Measurements from ENCODE around the gene ACP1.

ACP1 gene

GRCh38 chr2:228518-229278, 36.0 kb upstream of the ACP1 start:
- CTCF ChIA-PET, result interaction anchor here (1.1 kb wide), 1 partner anchor 17 kb away, joined by 3 read pairs; no protein-coding TSS in a partner anchor
- TF ChIP-seq, protein P1, sequence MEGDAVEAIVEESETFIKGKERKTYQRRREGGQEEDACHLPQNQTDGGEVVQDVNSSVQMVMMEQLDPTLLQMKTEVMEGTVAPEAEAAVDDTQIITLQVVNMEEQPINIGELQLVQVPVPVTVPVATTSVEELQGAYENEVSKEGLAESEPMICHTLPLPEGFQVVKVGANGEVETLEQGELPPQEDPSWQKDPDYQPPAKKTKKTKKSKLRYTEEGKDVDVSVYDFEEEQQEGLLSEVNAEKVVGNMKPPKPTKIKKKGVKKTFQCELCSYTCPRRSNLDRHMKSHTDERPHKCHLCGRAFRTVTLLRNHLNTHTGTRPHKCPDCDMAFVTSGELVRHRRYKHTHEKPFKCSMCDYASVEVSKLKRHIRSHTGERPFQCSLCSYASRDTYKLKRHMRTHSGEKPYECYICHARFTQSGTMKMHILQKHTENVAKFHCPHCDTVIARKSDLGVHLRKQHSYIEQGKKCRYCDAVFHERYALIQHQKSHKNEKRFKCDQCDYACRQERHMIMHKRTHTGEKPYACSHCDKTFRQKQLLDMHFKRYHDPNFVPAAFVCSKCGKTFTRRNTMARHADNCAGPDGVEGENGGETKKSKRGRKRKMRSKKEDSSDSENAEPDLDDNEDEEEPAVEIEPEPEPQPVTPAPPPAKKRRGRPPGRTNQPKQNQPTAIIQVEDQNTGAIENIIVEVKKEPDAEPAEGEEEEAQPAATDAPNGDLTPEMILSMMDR (IDR thresholded peaks at IDR 0.05; ENCODE audit: insufficient read depth, low read length, missing control alignments), result no peak
- POLR2A ChIA-PET, result interaction anchor here (0.7 kb wide), 1 partner anchor 144 kb away, joined by 3 read pairs; no protein-coding TSS in a partner anchor

DNA sequence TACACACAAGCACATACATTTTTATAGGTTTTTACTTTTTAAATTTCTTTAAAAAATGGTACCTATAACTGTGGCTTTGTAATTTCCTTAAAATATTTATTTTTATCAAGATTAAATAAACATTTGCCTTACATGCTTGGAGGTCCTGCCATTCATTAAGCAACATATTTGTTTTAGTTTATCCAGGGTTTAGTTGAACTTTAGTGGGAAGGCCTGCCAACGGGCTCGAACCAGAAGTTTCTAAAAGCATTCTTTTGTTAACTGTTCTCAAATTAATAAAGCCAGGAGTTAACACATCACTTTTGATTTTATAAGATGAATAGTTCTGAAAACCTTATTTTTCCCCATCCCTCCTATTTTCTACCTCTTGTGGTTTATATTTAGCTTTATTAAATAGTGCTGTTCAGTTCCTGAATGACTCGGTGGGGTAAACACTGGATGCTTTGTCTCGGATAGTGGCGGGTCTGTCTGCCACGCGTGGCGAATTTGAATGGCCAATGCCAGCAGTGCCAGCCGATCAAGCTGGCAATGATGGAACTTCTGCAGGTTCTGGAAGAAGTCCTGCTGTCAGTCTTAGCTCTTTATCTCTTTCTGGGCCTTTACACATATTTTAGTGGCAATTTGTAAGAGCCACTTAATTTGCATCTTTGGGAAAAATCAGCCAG, 33.1 kb upstream of the ACP1 start:
- no peak for DNase-seq (ENCODE audit: low read depth, low spot score)
- TF ChIP-seq, protein P1 (IDR thresholded peaks at IDR 0.05; ENCODE audit: insufficient read depth, low read length, missing control alignments), result no peak
- POLR2A ChIA-PET, result no interaction called here
- H3K4me3 ChIP-seq (ENCODE audit: low read depth, low read length), result no peak overlapping the region
- CTCF ChIA-PET, result interaction anchor here (0.8 kb wide), 1 partner anchor 15 kb away, joined by 3 read pairs; no protein-coding TSS in a partner anchor

More at GRCh38 chr2:228518-229278, 36.0 kb upstream of the ACP1 start:
- H3K4me3 ChIP-seq (ENCODE audit: low read depth, low read length), result no peak overlapping the region
- DNase-seq (ENCODE audit: low read depth, low spot score), result no peak

- H3K4me3 ChIP-seq (ENCODE audit: low read depth, low read length), result no peak overlapping the region
- no peak for DNase-seq (ENCODE audit: low read depth, low spot score)
- POLR2A ChIA-PET, result no interaction called here
- CTCF ChIA-PET, result interaction anchor here (1.5 kb wide), 1 partner anchor 14 kb away, joined by 5 read pairs; no protein-coding TSS in a partner anchor
- TF ChIP-seq, protein P1 (IDR thresholded peaks at IDR 0.05; ENCODE audit: insufficient read depth, low read length, missing control alignments), result no peak
Observed at GRCh38 chr2:233030-233429, 31.7 kb upstream of the ACP1 start.

DNA sequence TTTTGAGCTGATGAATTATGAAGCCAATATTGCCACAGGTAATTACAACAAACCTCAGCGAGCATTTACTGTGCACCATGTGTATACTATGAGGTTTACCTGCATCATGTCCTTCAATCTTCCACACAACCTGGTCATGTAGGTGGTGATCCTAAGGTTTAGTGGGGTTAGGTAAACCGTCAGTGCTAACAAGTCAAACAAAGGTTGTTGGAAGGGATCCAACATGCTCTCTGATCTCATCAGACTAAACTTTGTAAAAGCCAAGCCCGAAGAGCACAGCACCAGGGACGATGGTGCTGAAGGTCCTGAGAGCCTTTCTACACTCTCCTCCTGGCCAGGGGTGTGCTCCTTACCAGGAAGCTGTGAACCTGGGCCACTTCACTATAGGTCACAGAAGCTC, 30.3 kb upstream of the ACP1 start:
- CTCF ChIA-PET, result no interaction called here

GRCh38 chr2:236993-237539, 27.7 kb upstream of the ACP1 start:
- TF ChIP-seq, protein P1 (IDR thresholded peaks at IDR 0.05; ENCODE audit: insufficient read depth, low read length, missing control alignments), result no peak
- ChIA-PET CTCF (interaction anchor here (0.9 to 1.5 kb wide), 4 partner anchors 8 to 1314 kb away, joined by 3 to 10 read pairs (median 4); no protein-coding TSS in a partner anchor), POLR2A (no interaction called here)
- no peak overlapping the region for H3K4me3 ChIP-seq (ENCODE audit: low read depth, low read length)
- no peak for DNase-seq (ENCODE audit: low read depth, low spot score)

More for the DNA sequence above, 30.3 kb upstream of the ACP1 start:
- DNase-seq (ENCODE audit: low read depth, low spot score), result no peak
- POLR2A ChIA-PET, result interaction anchor here (0.7 kb wide), 1 partner anchor 650 kb away, joined by 3 read pairs; no protein-coding TSS in a partner anchor
- H3K4me3 ChIP-seq (ENCODE audit: low read depth, low read length), result no peak overlapping the region
- TF ChIP-seq, protein P1 (IDR thresholded peaks at IDR 0.05; ENCODE audit: insufficient read depth, low read length, missing control alignments), result no peak

- POLR2A ChIA-PET, result no interaction called here
Observed at GRCh38 chr2:237878-238277, 26.9 kb upstream of the ACP1 start.

More at GRCh38 chr2:237878-238277, 26.9 kb upstream of the ACP1 start:
- DNase-seq (ENCODE audit: low read depth, low spot score), result no peak
- H3K4me3 ChIP-seq (ENCODE audit: low read depth, low read length), result no peak overlapping the region
- CTCF ChIA-PET, result interaction anchor here (1.5 to 1.6 kb wide), 2 partner anchors 9 kb away, joined by 7 to 10 read pairs; no protein-coding TSS in a partner anchor
- TF ChIP-seq, protein P1 (IDR thresholded peaks at IDR 0.05; ENCODE audit: insufficient read depth, low read length, missing control alignments), result no peak
